HG03280 (cell line): ENCODE data around the gene STYX.

ENCODE experiments used
- ATAC-seq: cut with Tn5 transposase; IDR thresholded peaks from one replicate; pipeline ENCODE4 v1.9.1; 2021; ENCODE audit warnings: mild to moderate bottlenecking, moderate library complexity; ENCODE audit not compliant: unreplicated experiment

STYX gene

GRCh38 chr14:52729925-52730708, at the start of gene STYX:
TSS of gene STYX (plus strand) at chr14:52730166. CDS start at chr14:52730475, 309 bp downstream.
- peak; percentile 96 for ATAC-seq

- ATAC-seq = no peak
Measured at GRCh38 chr14:52683985-52684520, 45.9 kb upstream of the STYX start.

GRCh38 chr14:52686176-52686575, 43.8 kb upstream of the STYX start:
- no peak for ATAC-seq

- ATAC-seq = no peak
Measured at GRCh38 chr14:52690983-52691760, 38.8 kb upstream of the STYX start.

GRCh38 chr14:52692248-52692962, 37.6 kb upstream of the STYX start:
- no peak for ATAC-seq

- ATAC-seq = no peak
Measured at GRCh38 chr14:52693036-52693435, 36.9 kb upstream of the STYX start.

- no peak for ATAC-seq
Measured at GRCh38 chr14:52693532-52693931, 36.4 kb upstream of the STYX start.

GRCh38 chr14:52694761-52695480, 35.0 kb upstream of the STYX start:
- peak; percentile 56 for ATAC-seq

- peak; percentile 71 for ATAC-seq
Measured at GRCh38 chr14:52695481-52696091, 34.4 kb upstream of the STYX start, which contains the start of gene ERO1A. TSS of gene ERO1A (minus strand) at chr14:52695558. CDS start at chr14:52695481, 77 bp downstream.

- no peak for ATAC-seq
Measured at GRCh38 chr14:52700701-52701172, 29.2 kb upstream of the STYX start.

- ATAC-seq = no peak
Measured at GRCh38 chr14:52701223-52701622, 28.7 kb upstream of the STYX start.

- ATAC-seq = no peak
Measured at GRCh38 chr14:52703225-52703624, 26.7 kb upstream of the STYX start.

GRCh38 chr14:52703664-52704063, 26.3 kb upstream of the STYX start:
- no peak for ATAC-seq

- ATAC-seq = no peak
Measured at GRCh38 chr14:52706286-52706685, 23.7 kb upstream of the STYX start.

GRCh38 chr14:52706724-52707706, 23.0 kb upstream of the STYX start, which contains the start of gene PSMC6:
TSS of gene PSMC6 (plus strand) at chr14:52707200. CDS start at chr14:52707220, 20 bp downstream.
- peak; percentile 96 for ATAC-seq

GRCh38 chr14:52711666-52712065, 18.3 kb upstream of the STYX start:
- no peak for ATAC-seq

- ATAC-seq = no peak
Measured at GRCh38 chr14:52716155-52716554, 13.8 kb upstream of the STYX start.

GRCh38 chr14:52723514-52724359, 6.2 kb upstream of the STYX start:
- no peak for ATAC-seq
